Duodenal mucosa (tissue), 2 donors: ENCODE measurements around the gene UBR4.

ENCODE experiments used
- H3K27ac ChIP-seq: one replicate; pipeline ENCODE4 v1.7.0; 2013; ENCODE audit warnings: low read depth, low read length
- H3K27me3 ChIP-seq, 2 donors: one replicate each; pipeline ENCODE4 v1.7.0; 2013; ENCODE audit warnings: low read length in 2 of 2, control low read depth in 1 of 2; ENCODE audit not compliant: insufficient read depth in 2 of 2, control insufficient read depth in 1 of 2
- H3K36me3 ChIP-seq, 2 donors: one replicate each; pipeline ENCODE4 v1.7.0; 2013; ENCODE audit warnings: low read length in 2 of 2, control low read depth in 1 of 2; ENCODE audit not compliant: insufficient read depth in 2 of 2, control insufficient read depth in 1 of 2
- H3K4me1 ChIP-seq, 2 donors: one replicate each; pipeline ENCODE4 v1.7.0; 2013; ENCODE audit warnings: low read length in 2 of 2, control low read depth in 1 of 2; ENCODE audit not compliant: insufficient read depth in 2 of 2, control insufficient read depth in 1 of 2
- H3K4me3 ChIP-seq, 2 donors: one replicate each; pipeline ENCODE4 v1.7.0; 2013; ENCODE audit warnings: low read length in 2 of 2, low read depth in 1 of 2
- H3K9ac ChIP-seq, 2 donors: one replicate each; pipeline ENCODE4 v1.7.0; 2013; ENCODE audit warnings: low read length in 2 of 2, low read depth in 1 of 2
- H3K9me3 ChIP-seq, 2 donors: one replicate each; pipeline ENCODE4 v1.7.0; 2013; ENCODE audit warnings: low read length in 2 of 2, control low read depth in 1 of 2; ENCODE audit not compliant: control insufficient read depth in 1 of 2

Gene UBR4

GRCh38 chr1:19130468-19130867 is 79.6 kb downstream of the UBR4 start:
- Histone ChIP-seq H3K36me3 (peaks cover 40 to 64% of the 10 kb centered on the region in 2 donors), H3K27ac (no peak overlapping the region), H3K4me1 (peaks cover 12 to 22% of the 10 kb centered on the region in 2 donors), H3K4me3 (no peak overlapping the region), H3K9ac (no peak overlapping the region), H3K27me3 (no peaks in the 10 kb centered on the region), H3K9me3 (peaks cover 2 to 4% of the 10 kb centered on the region in 2 donors)

GRCh38 chr1:19128968-19129514 is 81.0 kb downstream of the UBR4 start:
- Histone ChIP-seq H3K9me3 (peaks cover 2 to 4% of the 10 kb centered on the region in 2 donors), H3K27ac (no peak overlapping the region), H3K4me3 (no peak overlapping the region), H3K36me3 (peaks cover 44 to 72% of the 10 kb centered on the region in 2 donors), H3K9ac (no peak overlapping the region), H3K4me1 (peaks cover 12 to 28% of the 10 kb centered on the region in 2 donors), H3K27me3 (no peaks in the 10 kb centered on the region)

GRCh38 chr1:19124273-19124672 is 85.8 kb downstream of the UBR4 start:
- Histone ChIP-seq H3K27me3 (no peaks in the 10 kb centered on the region), H3K27ac (no peak overlapping the region), H3K9ac (no peak overlapping the region), H3K36me3 (peaks cover 74 to 92% of the 10 kb centered on the region in 2 donors), H3K4me3 (no peak overlapping the region), H3K4me1 (peaks cover 13 to 48% of the 10 kb centered on the region in 2 donors), H3K9me3 (no peaks in the 10 kb centered on the region)

- no peak overlapping the region for H3K27ac ChIP-seq
- peaks cover 13 to 44% of the 10 kb centered on the region in 2 donors for H3K4me1 ChIP-seq
- H3K36me3 ChIP-seq, result peaks cover 75 to 95% of the 10 kb centered on the region in 2 donors
- no peaks in the 10 kb centered on the region for H3K27me3 ChIP-seq
- H3K9ac ChIP-seq, result no peak overlapping the region
- H3K9me3 ChIP-seq, result no peaks in the 10 kb centered on the region
- peak overlapping the region in 1 of 2 donors; percentile 5 for H3K4me3 ChIP-seq
Observed at GRCh38 chr1:19123837-19124236, 86.2 kb downstream of the UBR4 start.

- no peaks in the 10 kb centered on the region for H3K9me3 ChIP-seq
- no peak overlapping the region for H3K9ac ChIP-seq
- peaks cover 74 to 94% of the 10 kb centered on the region in 2 donors for H3K36me3 ChIP-seq
- H3K27me3 ChIP-seq, result no peaks in the 10 kb centered on the region
- H3K4me3 ChIP-seq, result no peak overlapping the region
- peaks cover 13 to 42% of the 10 kb centered on the region in 2 donors for H3K4me1 ChIP-seq
- peak overlapping the region; percentile 27 for H3K27ac ChIP-seq
Observed at GRCh38 chr1:19122668-19123067, 87.4 kb downstream of the UBR4 start.

GRCh38 chr1:19121192-19121591 is 88.9 kb downstream of the UBR4 start:
- Histone ChIP-seq H3K27ac (peak overlapping the region; percentile 20), H3K4me3 (no peak overlapping the region), H3K9me3 (no peaks in the 10 kb centered on the region), H3K27me3 (no peaks in the 10 kb centered on the region), H3K4me1 (peaks cover 13 to 42% of the 10 kb centered on the region in 2 donors), H3K36me3 (peaks cover 72 to 94% of the 10 kb centered on the region in 2 donors), H3K9ac (peak overlapping the region in 1 of 2 donors; percentile 45)

GRCh38 chr1:19120070-19120469 is 90.0 kb downstream of the UBR4 start:
- Histone ChIP-seq H3K27ac (no peak overlapping the region), H3K27me3 (no peaks in the 10 kb centered on the region), H3K9me3 (no peaks in the 10 kb centered on the region), H3K36me3 (peaks cover 71 to 94% of the 10 kb centered on the region in 2 donors), H3K4me1 (peaks cover 13 to 42% of the 10 kb centered on the region in 2 donors), H3K9ac (no peak overlapping the region), H3K4me3 (no peak overlapping the region)

GRCh38 chr1:19115082-19115808 is 94.8 kb downstream of the UBR4 start:
- H3K4me1 ChIP-seq, result no peaks in the 10 kb centered on the region
- H3K9ac ChIP-seq, result no peak overlapping the region
- H3K27ac ChIP-seq, result no peak overlapping the region
- H3K4me3 ChIP-seq, result no peak overlapping the region
- no peaks in the 10 kb centered on the region for H3K9me3 ChIP-seq
- peaks cover 86 to 98% of the 10 kb centered on the region in 2 donors for H3K36me3 ChIP-seq
- H3K27me3 ChIP-seq, result no peaks in the 10 kb centered on the region

GRCh38 chr1:19113697-19114092 is 96.4 kb downstream of the UBR4 start:
- H3K9me3 ChIP-seq, result no peaks in the 10 kb centered on the region
- no peak overlapping the region for H3K9ac ChIP-seq
- no peaks in the 10 kb centered on the region for H3K27me3 ChIP-seq
- H3K4me1 ChIP-seq, result no peaks in the 10 kb centered on the region
- H3K27ac ChIP-seq, result no peak overlapping the region
- no peak overlapping the region for H3K4me3 ChIP-seq
- H3K36me3 ChIP-seq, result peaks cover 81 to 98% of the 10 kb centered on the region in 2 donors

GRCh38 chr1:19112891-19113696 is 97.0 kb downstream of the UBR4 start:
- Histone ChIP-seq H3K27me3 (no peaks in the 10 kb centered on the region), H3K9me3 (no peaks in the 10 kb centered on the region), H3K9ac (no peak overlapping the region), H3K4me3 (no peak overlapping the region), H3K4me1 (no peaks in the 10 kb centered on the region), H3K27ac (no peak overlapping the region), H3K36me3 (peaks cover 80 to 98% of the 10 kb centered on the region in 2 donors)
